ENCODE data around the gene RWDD1. TPM values are rescaled to one million over a fixed set of nuclear protein-coding genes. Genes with fewer than 3 reads are reported as not detected.

Gene RWDD1
- total and polyA plus RNA-seq, 7 donors = 29.5 to 119 (median 75.0) TPM

DNA sequence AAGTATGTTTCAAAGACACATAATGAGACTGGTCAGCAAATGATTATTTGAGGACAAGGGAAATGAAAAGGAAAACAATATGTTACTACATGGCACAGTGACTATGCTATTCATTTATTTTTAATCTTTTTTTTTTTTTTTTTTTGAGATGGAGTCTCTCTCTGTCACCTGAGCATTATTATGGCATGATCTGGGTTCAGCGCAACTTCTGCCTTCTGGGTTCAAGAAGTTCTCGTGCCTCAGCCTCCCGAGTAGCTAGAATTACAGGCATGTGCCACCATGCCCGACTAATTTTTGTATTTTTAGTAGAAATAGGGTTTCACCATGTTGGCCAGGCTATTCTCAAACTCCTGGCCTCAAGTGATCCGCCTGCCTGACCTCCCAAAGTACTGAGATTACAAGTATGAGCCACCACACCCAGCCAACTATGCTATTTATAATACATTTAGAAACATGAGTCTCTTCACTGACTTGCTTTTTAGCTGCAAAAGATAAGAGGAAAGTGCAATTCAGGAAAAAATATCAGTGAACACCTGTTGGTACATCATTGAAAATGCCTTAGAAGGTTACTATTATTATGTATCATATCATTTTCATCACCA lies 14.4 kb upstream of the RWDD1 start:
- Histone ChIP-seq H3K9me3 (no peaks in the 10 kb centered on the region), H3K27me3 (no peaks in the 10 kb centered on the region), H3K36me3 (no peaks in the 10 kb centered on the region), H3K4me3 (no peak overlapping the region), H3K4me1 (peaks cover 0 to 13% (median 5%) of the 10 kb centered on the region in 4 donors), H3K27ac (no peak overlapping the region)
- TF ChIP-seq, protein P1, sequence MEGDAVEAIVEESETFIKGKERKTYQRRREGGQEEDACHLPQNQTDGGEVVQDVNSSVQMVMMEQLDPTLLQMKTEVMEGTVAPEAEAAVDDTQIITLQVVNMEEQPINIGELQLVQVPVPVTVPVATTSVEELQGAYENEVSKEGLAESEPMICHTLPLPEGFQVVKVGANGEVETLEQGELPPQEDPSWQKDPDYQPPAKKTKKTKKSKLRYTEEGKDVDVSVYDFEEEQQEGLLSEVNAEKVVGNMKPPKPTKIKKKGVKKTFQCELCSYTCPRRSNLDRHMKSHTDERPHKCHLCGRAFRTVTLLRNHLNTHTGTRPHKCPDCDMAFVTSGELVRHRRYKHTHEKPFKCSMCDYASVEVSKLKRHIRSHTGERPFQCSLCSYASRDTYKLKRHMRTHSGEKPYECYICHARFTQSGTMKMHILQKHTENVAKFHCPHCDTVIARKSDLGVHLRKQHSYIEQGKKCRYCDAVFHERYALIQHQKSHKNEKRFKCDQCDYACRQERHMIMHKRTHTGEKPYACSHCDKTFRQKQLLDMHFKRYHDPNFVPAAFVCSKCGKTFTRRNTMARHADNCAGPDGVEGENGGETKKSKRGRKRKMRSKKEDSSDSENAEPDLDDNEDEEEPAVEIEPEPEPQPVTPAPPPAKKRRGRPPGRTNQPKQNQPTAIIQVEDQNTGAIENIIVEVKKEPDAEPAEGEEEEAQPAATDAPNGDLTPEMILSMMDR (IDR thresholded peaks at IDR 0.05) = no peak
- no peak for TF ChIP-seq EP300 (IDR thresholded peaks at IDR 0.05)
- TF ChIP-seq POLR2AphosphoS5 (IDR thresholded peaks at IDR 0.05) = no peak
- no peak for TF ChIP-seq POLR2A (IDR thresholded peaks at IDR 0.05)
- intact Hi-C loops (cut with DNase I) = no loop called here
- DNase-seq = no peak
- WGBS, 2 donors = 91 to 93% methylated on average over 5 of the region's 5 CpGs

GRCh38 chr6:116557893-116558292 lies 13.4 kb upstream of the RWDD1 start:
- no peaks in the 10 kb centered on the region for H3K27me3 ChIP-seq
- intact Hi-C loops (cut with DNase I) = no loop called here
- no peak for DNase-seq
- H3K36me3 ChIP-seq = no peaks in the 10 kb centered on the region
- WGBS, 2 donors = 18 to 53% methylated on average over 5 of the region's 5 CpGs
- TF ChIP-seq, protein P1 (IDR thresholded peaks at IDR 0.05) = no peak
- peak in 1 of 4 donors; percentile 30 for TF ChIP-seq POLR2AphosphoS5 (IDR thresholded peaks at IDR 0.05)
- H3K4me1 ChIP-seq = peaks cover 0 to 13% (median 5%) of the 10 kb centered on the region in 4 donors
- H3K4me3 ChIP-seq = no peak overlapping the region
- no peaks in the 10 kb centered on the region for H3K9me3 ChIP-seq
- no peak overlapping the region for H3K27ac ChIP-seq

DNA sequence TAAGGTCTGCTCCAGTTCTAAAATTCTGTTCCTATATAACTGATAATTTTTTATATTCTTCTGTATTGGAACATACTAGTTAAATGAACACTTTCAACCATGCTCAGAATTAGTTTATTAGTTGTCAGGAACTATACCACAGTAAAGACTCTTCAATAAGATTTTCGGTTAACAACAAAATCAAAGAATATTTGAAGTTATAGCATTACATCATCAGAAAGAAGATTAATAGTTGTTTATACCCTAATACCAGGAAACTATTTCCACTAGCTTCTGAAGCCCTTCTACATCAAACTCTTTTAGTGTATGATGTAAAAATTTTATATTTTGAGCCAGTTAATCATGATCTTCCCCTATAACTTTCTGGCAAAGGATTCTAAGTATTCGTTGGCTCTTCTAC lies 11.2 kb upstream of the RWDD1 start:
- no peaks in the 10 kb centered on the region for H3K36me3 ChIP-seq
- H3K4me1 ChIP-seq = peaks cover 0 to 15% (median 8%) of the 10 kb centered on the region in 4 donors
- no peak for DNase-seq
- H3K27me3 ChIP-seq = no peaks in the 10 kb centered on the region
- no peak overlapping the region for H3K27ac ChIP-seq
- TF ChIP-seq, protein P1 (IDR thresholded peaks at IDR 0.05) = no peak
- TF ChIP-seq POLR2A (IDR thresholded peaks at IDR 0.05) (no peak), EP300 (IDR thresholded peaks at IDR 0.05) (no peak), POLR2AphosphoS5 (IDR thresholded peaks at IDR 0.05) (no peak)
- intact Hi-C loops (cut with DNase I) = no loop called here
- WGBS, 2 donors = 73 to 81% methylated on average over 2 of the region's 2 CpGs
- no peak overlapping the region for H3K4me3 ChIP-seq
- no peaks in the 10 kb centered on the region for H3K9me3 ChIP-seq

DNA sequence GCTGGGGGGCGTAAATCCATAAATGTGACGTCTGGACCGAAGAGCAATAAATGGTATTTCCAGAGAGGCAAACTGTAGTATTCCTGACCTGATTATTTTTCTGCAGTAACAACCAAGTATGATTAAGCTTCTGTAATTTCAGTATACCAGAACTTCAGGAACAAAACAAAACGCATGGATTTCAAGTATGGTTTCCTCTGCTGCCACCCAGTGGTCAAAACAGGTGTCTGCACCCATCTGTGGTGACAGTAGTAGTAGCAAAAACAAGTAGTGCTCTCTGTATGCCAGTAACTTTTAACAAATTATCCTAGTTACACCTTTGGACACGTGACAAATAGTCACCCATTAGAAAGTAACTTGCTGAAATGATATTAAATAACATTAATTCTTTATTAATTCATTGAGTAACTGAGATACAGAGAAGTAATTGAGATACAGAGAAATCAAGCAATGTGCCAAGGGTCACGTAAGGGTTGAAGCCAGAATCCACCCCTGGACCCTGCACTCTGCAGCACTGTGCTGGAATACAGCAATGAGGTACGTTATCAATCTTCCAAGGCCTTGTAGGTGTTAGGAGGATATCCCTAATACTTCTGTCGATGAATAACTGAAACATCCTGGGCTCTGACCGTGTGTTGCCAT lies 9.8 kb upstream of the RWDD1 start:
- intact Hi-C loops (cut with DNase I) = loop anchor here (1.0 kb wide), 1 partner anchor 25 kb away; no protein-coding TSS in a partner anchor
- Histone ChIP-seq H3K27me3 (no peaks in the 10 kb centered on the region), H3K27ac (no peak overlapping the region), H3K36me3 (no peaks in the 10 kb centered on the region), H3K9me3 (no peaks in the 10 kb centered on the region), H3K4me3 (peak overlapping the region in 3 of 4 donors; percentile 21 to 41 (median 33)), H3K4me1 (peaks cover 0 to 18% (median 9%) of the 10 kb centered on the region in 4 donors)
- TF ChIP-seq EP300 (IDR thresholded peaks at IDR 0.05) (no peak), POLR2AphosphoS5 (IDR thresholded peaks at IDR 0.05) (no peak)
- TF ChIP-seq, protein P1 (IDR thresholded peaks at IDR 0.05) = peak; percentile 63 to 91 (median 80)
- 36 to 50% methylated on average over 9 of the region's 9 CpGs for WGBS, 2 donors
- peak; percentile 71 for DNase-seq
